ENCODE results near the gene NPFF.

NPFF gene

DNA sequence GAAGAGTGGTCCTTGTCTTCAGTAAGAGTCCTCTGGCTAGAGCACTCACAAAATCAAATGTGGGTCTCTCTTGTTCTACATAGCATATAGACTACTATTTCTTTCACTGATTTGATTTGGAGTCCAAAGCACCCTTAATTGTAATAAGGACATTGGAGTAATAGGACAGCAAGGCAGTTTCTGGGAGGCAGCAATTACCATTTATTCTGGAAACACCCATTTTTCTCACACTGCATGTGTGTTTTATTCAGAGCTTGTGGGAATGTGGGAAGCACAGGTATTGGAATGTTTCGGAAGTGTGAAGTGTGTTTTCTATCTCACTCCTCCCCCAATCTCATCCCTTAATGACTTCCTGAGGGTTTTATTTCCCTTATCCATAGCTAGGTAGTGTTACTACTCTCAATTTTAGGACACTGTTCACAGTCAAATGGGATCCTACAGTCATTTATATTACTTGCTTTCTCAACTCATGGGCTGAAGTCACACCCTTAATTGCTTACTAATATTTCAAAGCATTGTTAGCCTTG, 35.2 kb downstream of the NPFF start:
- DNase-seq: no peak

DNA sequence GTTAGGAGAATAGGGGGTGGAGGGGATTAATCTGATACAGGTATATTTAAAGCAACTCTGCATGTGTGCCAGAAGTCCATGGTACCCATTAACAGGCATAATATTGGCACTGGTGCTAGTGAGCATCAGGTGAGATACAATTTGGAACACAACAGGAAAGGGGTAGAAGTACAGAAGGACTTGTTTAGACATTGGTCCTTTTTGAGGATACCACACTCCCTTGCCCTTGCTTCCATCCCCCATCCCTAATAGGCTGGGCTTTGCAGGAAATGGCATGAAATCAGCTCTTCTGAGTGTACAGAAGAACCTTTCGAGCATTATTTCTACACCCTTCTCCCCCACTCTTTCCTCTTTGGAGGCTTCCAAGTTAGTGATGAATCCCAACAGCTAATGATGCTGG, 39.0 kb downstream of the NPFF start:
- DNase-seq: no peak

DNA sequence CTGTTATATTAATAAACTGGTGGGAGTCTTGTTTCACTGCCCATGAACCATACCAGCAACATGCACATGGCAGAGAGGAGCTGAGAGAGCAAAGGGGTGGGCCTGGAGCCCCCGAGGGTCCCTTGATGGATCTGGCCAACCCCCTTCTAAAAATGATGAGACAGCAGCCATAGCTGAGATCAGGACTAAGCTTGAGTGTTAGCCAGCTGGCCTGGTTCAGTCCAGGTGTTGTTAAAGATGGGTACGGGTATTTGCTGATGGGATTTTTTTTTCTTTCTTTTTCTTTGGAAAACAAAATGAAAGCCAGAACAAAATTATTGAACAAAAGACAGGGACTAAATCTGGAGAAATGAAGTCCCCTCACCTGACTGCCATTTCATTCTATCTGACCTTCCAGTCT, 39.4 kb downstream of the NPFF start:
- no peak for DNase-seq

DNA sequence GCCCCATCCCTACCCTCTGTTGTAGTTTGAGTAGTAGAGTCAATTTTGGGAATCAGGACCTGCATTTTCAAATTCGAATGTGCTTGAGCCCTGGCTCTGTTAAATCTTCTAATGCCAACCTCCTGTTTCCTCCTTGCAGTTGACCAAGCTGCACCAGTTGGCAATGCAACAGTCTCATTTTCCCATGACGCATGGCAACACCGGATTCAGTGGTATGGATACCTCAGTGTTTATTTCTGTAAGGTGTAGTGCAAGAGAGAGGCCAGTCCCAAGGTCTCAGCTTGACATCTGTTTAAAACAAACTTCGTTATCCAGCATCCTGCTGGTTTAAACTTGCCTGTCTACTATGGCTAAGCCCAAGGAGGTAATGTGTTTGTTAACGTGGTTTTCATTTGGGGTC, 40.2 kb downstream of the NPFF start:
- no peak for DNase-seq

DNA sequence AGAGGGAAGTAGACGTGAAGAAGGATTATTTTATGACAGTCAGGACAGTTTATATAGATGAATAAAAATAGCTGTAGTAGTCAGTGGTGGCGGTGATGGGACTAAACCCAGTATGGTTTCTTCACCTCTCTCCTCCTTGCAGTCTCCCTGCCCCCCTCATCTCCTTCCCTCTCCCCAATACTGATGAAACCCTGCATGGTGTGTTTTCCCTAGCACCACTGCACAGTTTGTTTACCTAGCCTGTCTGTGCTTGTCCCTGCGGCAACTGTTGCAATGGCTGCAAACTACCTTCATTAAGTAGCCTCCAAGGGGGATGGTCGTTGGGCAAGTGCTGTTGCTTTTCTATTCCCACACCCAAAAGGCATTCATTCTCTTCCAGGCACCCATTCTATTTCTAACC, 40.6 kb downstream of the NPFF start:
- DNase-seq: no peak

DNA sequence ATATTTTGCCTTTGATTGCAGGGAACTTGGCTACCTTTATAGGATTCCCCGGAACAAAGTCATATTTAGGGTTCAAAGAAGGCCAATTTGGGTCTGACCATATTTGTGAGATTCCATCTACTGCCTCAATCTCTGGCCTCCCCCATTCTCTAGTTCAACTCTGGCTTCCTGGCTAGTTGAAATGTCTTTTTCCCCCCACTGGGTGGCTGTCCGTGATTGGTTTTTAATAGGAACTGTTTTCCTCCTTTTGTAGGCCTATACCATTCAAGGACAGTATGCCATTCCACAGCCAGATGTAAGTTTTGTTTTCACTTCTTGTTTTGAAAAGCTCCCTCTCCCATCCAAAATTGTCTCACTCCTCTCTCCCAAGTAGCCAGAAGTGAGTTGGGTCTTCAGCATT, 41.6 kb downstream of the NPFF start:
- DNase-seq: no peak

DNA sequence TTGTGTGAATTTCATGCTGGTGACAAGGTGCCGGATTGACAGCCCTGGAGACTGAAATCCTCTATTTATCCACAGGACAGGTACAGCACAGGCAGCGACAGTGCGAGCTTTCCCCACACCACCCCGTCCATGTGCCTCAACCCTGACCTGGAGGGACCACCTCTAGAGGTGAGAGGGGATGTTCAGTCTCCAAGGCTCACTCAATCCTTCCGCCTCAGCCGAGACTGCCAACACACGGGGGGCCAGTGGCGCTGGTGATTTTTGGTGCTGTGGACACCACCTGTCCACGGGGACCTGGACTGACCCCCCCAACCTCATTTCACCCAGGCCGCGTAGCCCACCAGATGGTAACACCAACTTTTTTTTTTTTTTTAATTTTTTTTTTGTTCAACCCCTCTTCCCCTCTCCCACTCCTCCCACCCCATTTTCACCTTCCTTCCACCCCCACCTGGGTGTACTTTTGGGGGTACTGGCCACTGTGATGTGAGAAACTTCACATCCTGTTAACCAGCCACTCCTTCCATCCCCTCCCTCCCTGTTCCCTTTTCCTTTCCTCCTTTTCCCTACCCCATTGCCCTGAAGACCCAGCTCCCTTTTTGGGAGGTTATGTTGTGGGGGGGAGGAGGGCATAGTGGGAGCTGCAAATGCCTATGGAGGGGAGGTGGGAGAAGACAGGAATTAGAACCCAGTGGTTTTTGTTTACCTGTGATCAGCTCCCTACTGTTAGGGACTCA, 42.4 kb downstream of the NPFF start:
- DNase-seq: no peak

DNA sequence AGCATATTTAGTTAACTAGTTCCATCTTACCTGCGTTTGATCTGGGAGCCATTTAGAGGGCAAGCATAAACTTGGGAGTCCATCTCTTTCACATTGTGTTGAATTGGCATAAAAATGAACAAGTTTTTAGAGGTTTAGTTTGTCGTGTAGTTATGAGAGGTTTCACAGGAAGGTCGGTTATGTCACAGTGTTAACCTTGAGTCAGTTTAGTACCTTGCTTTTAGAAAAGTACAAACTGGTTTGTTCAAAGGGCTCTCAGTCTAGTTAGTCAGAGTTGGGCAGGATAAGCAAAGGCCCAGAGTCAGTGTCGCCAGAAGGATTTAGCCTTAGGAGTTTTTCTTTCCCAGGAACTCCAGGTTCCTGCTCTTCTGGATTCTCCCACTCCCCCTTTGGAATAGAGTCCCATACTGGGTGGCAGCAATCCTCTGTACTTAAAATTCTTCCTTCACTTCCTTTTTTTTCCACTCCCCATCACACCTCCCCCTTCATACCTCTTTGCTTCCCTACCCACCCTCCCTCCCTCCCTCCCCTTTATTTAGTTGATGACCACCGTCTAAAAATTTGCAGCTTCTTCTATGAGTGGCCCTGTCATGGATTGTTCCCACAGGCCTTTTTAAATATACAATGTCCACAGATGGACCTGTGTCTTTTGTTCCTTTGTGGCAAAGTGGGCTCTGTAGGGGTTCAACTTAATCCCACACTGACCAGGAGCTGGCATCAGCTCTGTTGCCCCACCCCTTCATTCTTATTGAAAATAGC, 43.3 kb downstream of the NPFF start:
- no peak for DNase-seq

- no peak for DNase-seq
Observed at GRCh38 chr12:53462935-53463334, 44.3 kb downstream of the NPFF start.

GRCh38 chr12:53461591-53461990, 45.7 kb downstream of the NPFF start:
- DNase-seq: no peak

- DNase-seq: no peak
Observed at GRCh38 chr12:53461059-53461458, 46.2 kb downstream of the NPFF start.

GRCh38 chr12:53459097-53459496, 48.2 kb downstream of the NPFF start:
- no peak for DNase-seq
